Breast epithelium (tissue), 4 donors: Measurements from ENCODE around the gene SLITRK3. TPM values are rescaled to one million over a fixed set of nuclear protein-coding genes. Genes with fewer than 3 reads are reported as not detected.

ENCODE experiments used
- DNase-seq, 2 donors: peaks; one replicate each; pipeline ENCODE4 v3.0.0-alpha.2; 2019; ENCODE audit warnings: low spot score in 2 of 2
- H3K27ac ChIP-seq, 2 donors: fragments of 200-600 bp; sonication (generic) in 1 of 2; one replicate each; pipeline ENCODE4 v1.5.1; 2016 to 2019; ENCODE audit warnings: mild to moderate bottlenecking in 1 of 2
- H3K27me3 ChIP-seq, 2 donors: fragments of 200-600 bp; sonication (generic) in 1 of 2; one replicate each; pipeline versions ENCODE4 v1.5.1 to v1.6.0; 2017 to 2019; ENCODE audit warnings: control low read depth in 1 of 2, mild to moderate bottlenecking in 1 of 2
- H3K36me3 ChIP-seq: fragments of 200-600 bp; one replicate; pipeline ENCODE4 v1.5.1; 2019
- H3K4me1 ChIP-seq, 2 donors: fragments of 200-600 bp; sonication (generic); one replicate each; pipeline ENCODE4 v1.5.1; 2016 to 2019; ENCODE audit warnings: control low read depth in 1 of 2
- H3K4me3 ChIP-seq, 3 donors: fragments of 200-600 bp; sonication (generic); 1 replicate in 2 of 3; 2 replicates in 1 of 3; pipeline ENCODE4 v1.5.1; 2016 to 2019; ENCODE audit warnings: mild to moderate bottlenecking in 3 of 3, moderate library complexity in 2 of 3
- H3K9me3 ChIP-seq, 2 donors: fragments of 200-600 bp; sonication (generic) in 1 of 2; one replicate each; pipeline ENCODE4 v1.5.1; 2016 to 2019; ENCODE audit warnings: control low read depth in 1 of 2
- CTCF ChIP-seq, 3 donors: fragments of 450-650 bp; IDR thresholded peaks; one replicate each; pipeline ENCODE4 v1.5.1; 2016 to 2017; ENCODE audit warnings: antibody characterized with exemption in 3 of 3, mild to moderate bottlenecking in 3 of 3, moderate library complexity in 3 of 3
- POLR2A ChIP-seq: fragments of 450-650 bp; IDR thresholded peaks from one replicate; pipeline ENCODE4 v1.6.1; 2016; ENCODE audit warnings: antibody characterized with exemption, mild to moderate bottlenecking, moderate library complexity
- POLR2AphosphoS5 ChIP-seq, 3 donors: sonication (generic); formaldehyde crosslinking; IDR thresholded peaks; one replicate each; pipeline ENCODE4 v1.6.1; 2017; ENCODE audit warnings: antibody characterized with exemption in 3 of 3
- intact Hi-C: fragments of 100-400 bp; cut with DNase I; formaldehyde crosslinking; loops from one replicate; pipeline ENCODE4 v1.15.1; 2023; ENCODE audit warnings: low total_unique reads
- total RNA-seq, 3 donors: library from RNA; depleted of rRNA; stranded (reverse); fragments of >200 nt; gene quantifications; one replicate each; pipeline ENCODE4 v1.1.0, GENCODE V29; 2016

The SLITRK3 gene
- total RNA-seq, 3 donors from 2014 or later, result 0.33 to 0.59 TPM; not detected in 1

- intact Hi-C loops, result no loop called here
- peaks cover 3 to 53% of the 10 kb centered on the region in 2 donors for H3K27me3 ChIP-seq
- H3K4me3 ChIP-seq, result no peak overlapping the region
- DNase-seq, result no peak
- TF ChIP-seq CTCF (IDR thresholded peaks at IDR 0.05), result no peak
- TF ChIP-seq POLR2A, result no peak
- no peak for TF ChIP-seq POLR2AphosphoS5 (IDR thresholded peaks at IDR 0.05)
- no peaks in the 10 kb centered on the region for H3K9me3 ChIP-seq
- peaks cover 11% of the 10 kb centered on the region in 2 donors for H3K4me1 ChIP-seq
- no peak overlapping the region for H3K27ac ChIP-seq
- H3K36me3 ChIP-seq, result no peaks in the 10 kb centered on the region
Measured at GRCh38 chr3:165192610-165193192, 3.5 kb downstream of the SLITRK3 start.

GRCh38 chr3:165191491-165191890, 4.7 kb downstream of the SLITRK3 start:
- intact Hi-C loops, result no loop called here
- TF ChIP-seq CTCF (IDR thresholded peaks at IDR 0.05) (no peak), POLR2AphosphoS5 (IDR thresholded peaks at IDR 0.05) (no peak)
- no peak overlapping the region for H3K27ac ChIP-seq
- H3K4me1 ChIP-seq, result peaks cover 9 to 10% of the 10 kb centered on the region in 2 donors
- H3K36me3 ChIP-seq, result no peaks in the 10 kb centered on the region
- H3K27me3 ChIP-seq, result peaks cover under 1 to 41% of the 10 kb centered on the region in 2 donors
- DNase-seq, result no peak
- H3K4me3 ChIP-seq, result no peak overlapping the region
- no peaks in the 10 kb centered on the region for H3K9me3 ChIP-seq

GRCh38 chr3:165188452-165188851, 7.7 kb downstream of the SLITRK3 start:
- Histone ChIP-seq H3K36me3 (no peaks in the 10 kb centered on the region), H3K27ac (no peak overlapping the region), H3K27me3 (peaks cover 0 to 11% of the 10 kb centered on the region in 2 donors), H3K4me1 (no peaks in the 10 kb centered on the region), H3K9me3 (no peaks in the 10 kb centered on the region), H3K4me3 (no peak overlapping the region)
- intact Hi-C loops, result no loop called here
- TF ChIP-seq POLR2A (no peak), CTCF (IDR thresholded peaks at IDR 0.05) (no peak), POLR2AphosphoS5 (IDR thresholded peaks at IDR 0.05) (no peak)
- no peak for DNase-seq

GRCh38 chr3:165185707-165186327, 10.4 kb downstream of the SLITRK3 start:
- H3K36me3 ChIP-seq, result no peaks in the 10 kb centered on the region
- intact Hi-C loops, result no loop called here
- peak in 2 of 3 donors; percentile 41 to 80 for TF ChIP-seq CTCF (IDR thresholded peaks at IDR 0.05)
- no peak for TF ChIP-seq POLR2A
- no peaks in the 10 kb centered on the region for H3K4me1 ChIP-seq
- no peaks in the 10 kb centered on the region for H3K27me3 ChIP-seq
- no peaks in the 10 kb centered on the region for H3K9me3 ChIP-seq
- no peak overlapping the region for H3K27ac ChIP-seq
- DNase-seq, result no peak
- no peak overlapping the region for H3K4me3 ChIP-seq

GRCh38 chr3:165181556-165181955, 14.6 kb downstream of the SLITRK3 start:
- Histone ChIP-seq H3K27ac (no peak overlapping the region), H3K27me3 (no peaks in the 10 kb centered on the region), H3K4me1 (no peaks in the 10 kb centered on the region), H3K4me3 (no peak overlapping the region), H3K36me3 (no peaks in the 10 kb centered on the region), H3K9me3 (no peaks in the 10 kb centered on the region)
- no peak for TF ChIP-seq CTCF (IDR thresholded peaks at IDR 0.05)
- no peak for TF ChIP-seq POLR2AphosphoS5 (IDR thresholded peaks at IDR 0.05)
- no peak for TF ChIP-seq POLR2A
- intact Hi-C loops, result no loop called here
- DNase-seq, result no peak
